GM19099 (cell line): Measurements from ENCODE around the gene MDGA2.

Experiments
- POLR2A ChIP-seq: IDR thresholded peaks from 3 replicates; pipeline ENCODE4 v1.6.1; 2011; ENCODE audit warnings: low read depth; ENCODE audit not compliant: insufficient read length; ENCODE audit errors: extremely low read depth

The MDGA2 gene

GRCh38 chr14:47259796-47260195 is 415.6 kb downstream of the MDGA2 start:
- TF ChIP-seq POLR2A = no peak

- no peak for TF ChIP-seq POLR2A
Measured at GRCh38 chr14:47257013-47257412, 418.4 kb downstream of the MDGA2 start.

- no peak for TF ChIP-seq POLR2A
Measured at GRCh38 chr14:47252802-47253201, 422.6 kb downstream of the MDGA2 start.

- TF ChIP-seq POLR2A = no peak
Measured at GRCh38 chr14:47246367-47246766, 429.0 kb downstream of the MDGA2 start.

GRCh38 chr14:47240748-47241437 is 434.5 kb downstream of the MDGA2 start:
- TF ChIP-seq POLR2A = no peak

GRCh38 chr14:47235619-47236018 is 439.8 kb downstream of the MDGA2 start:
- TF ChIP-seq POLR2A = no peak

DNA sequence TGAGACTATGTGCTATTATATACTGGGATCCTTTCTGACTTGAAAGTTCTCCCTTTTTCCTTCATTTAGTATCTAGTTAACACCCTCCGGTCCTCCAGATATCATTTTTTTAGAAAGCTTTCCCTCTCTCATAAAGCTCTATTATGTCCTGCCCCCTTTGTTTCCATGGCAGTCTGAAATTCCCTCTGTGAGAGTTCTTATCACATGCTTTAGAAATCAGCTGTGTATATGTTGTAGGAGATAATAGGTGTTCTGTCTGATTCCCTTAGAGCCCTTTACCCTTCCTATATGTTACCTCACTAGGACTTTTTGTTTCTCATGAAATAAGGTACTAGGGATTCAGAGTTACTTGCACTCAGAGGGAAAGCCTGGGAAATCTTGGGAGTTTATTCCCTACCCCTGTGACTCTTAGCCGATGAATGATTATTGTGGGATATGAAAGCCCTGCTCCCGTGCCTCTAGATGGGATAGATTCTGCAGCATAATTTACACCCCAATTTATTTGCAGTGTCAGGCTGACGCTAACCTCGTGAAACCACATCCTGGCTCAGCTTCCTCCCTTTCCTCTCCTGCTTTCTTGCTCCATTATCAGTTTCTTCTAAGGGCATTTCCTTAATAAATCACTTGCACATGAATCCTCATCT is 448.4 kb downstream of the MDGA2 start:
- TF ChIP-seq POLR2A = no peak

DNA sequence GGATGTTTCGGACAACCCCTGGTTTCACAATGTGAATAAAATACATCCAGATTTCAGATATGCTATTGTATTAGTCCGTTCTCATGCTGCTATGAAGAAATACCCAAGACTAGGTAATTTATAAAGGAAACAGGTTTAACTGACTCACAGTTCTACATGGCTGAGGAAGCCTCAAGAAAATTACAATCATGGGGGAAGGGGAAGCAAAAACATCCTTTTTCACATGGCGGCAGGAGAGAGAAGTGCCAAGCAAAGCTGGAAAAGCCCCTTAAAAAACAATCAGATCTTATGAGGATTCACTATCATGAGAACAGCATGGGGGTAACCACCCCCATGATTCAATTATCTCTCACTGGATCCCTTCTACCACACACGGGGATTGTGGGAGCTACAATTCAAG is 451.7 kb downstream of the MDGA2 start:
- no peak for TF ChIP-seq POLR2A

- TF ChIP-seq POLR2A = no peak
Measured at GRCh38 chr14:47220096-47220495, 455.3 kb downstream of the MDGA2 start.

DNA sequence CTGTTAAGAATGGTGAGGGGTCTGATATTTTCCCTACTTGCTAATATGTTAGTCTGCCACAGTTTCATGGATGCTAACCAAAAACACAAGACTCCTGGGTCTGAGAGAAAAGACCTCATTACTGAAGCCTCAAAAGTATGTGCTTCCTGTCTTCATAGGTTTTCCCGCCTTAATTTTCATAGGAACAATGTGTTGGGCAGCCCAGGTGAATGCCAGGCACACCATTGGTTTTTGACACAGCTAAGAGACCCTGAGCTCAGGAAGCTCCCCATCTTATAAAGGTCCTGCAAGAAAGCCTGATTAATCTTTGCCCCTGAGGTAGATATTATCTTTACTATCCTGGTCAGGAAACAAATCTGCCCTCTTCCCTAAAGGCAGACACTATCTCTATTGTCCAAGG is 464.1 kb downstream of the MDGA2 start:
- no peak for TF ChIP-seq POLR2A

DNA sequence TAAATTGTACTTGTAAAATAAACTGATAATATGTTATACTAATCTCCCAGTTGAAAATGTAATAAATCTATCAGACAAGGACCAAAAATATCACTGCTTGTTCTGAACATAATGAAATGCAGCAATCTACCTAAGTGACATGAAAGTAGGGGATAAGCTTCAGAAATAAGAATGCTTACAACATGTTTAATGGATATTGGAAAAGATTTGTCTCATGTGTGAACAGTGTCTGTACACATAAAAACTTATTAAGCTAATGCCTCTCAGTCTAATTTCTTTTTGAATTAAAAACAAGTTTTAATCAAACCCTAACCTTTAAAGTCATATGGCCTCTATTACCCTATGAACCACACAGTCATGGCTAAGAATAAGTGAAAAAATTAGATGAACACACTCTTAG is 465.3 kb downstream of the MDGA2 start:
- no peak for TF ChIP-seq POLR2A

- TF ChIP-seq POLR2A = no peak
Measured at GRCh38 chr14:47208434-47208833, 467.0 kb downstream of the MDGA2 start.

DNA sequence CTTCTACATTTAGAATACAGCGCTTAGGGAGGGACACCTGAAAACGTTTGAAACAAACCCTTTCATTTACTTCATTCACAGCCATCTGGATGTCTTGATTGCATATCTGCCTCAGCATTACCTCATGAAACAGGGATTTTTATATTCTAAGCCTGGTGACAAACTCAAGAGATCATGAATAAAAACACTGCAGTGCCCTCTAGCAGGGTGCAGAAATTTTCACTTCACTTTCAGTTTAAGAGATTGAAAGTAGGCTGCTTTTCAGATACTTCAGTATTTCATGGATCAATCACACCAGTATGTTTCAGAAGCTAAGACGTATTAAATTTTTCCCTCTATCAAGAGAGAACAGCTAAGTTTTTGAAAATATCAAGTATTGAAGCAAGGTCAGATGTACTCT is 467.8 kb downstream of the MDGA2 start:
- TF ChIP-seq POLR2A = no peak

GRCh38 chr14:47200740-47201139 is 474.7 kb downstream of the MDGA2 start:
- TF ChIP-seq POLR2A = no peak

GRCh38 chr14:47195582-47195981 is 479.8 kb downstream of the MDGA2 start:
- TF ChIP-seq POLR2A = no peak

DNA sequence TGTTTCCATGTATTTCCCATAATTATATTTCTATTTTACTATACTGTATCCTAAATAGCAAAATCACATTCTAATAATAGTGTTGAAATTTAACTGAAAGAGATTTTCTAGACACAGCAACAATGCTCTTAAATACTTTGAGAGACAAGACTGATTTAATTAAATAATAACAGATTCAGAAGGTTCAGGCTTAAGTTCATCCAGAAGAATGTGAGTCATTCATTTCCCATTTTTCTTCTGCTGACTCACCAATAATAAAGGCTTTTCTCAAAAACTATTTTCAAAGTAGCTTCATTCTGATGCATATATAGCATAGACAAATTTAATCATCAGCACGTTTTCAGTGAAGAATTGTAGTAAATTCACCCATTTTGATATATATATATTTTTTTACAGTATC is 481.4 kb downstream of the MDGA2 start:
- no peak for TF ChIP-seq POLR2A

DNA sequence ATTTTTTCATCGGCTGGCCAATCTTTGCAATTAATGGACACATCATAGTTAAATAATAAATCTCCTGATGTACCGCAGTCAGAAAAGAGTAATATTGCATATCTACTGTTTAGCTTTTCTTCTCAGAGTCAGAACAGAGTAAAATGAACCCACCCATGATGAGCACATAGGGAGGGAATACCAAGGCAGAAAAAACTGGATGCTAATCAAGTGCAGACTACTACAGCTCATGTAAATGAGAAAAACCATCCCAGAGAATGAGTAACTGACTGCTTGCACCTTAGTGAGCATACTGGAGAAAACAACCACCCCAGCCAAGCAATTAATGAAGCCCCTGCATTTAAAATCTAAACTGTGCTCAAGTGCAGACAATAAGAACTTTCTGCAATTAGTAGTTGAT is 483.7 kb downstream of the MDGA2 start:
- no peak for TF ChIP-seq POLR2A
